Measurements from ENCODE around the gene ACTL7B.
A peak's percentile ranks its signal among the peaks of the same experiment; 100 is the strongest.
"Not testable (repeated sequence)": the region's sequence is repeated elsewhere in the genome, so short reads cannot be mapped to it uniquely, and the experiment has no call there.

The ACTL7B gene, protein sequence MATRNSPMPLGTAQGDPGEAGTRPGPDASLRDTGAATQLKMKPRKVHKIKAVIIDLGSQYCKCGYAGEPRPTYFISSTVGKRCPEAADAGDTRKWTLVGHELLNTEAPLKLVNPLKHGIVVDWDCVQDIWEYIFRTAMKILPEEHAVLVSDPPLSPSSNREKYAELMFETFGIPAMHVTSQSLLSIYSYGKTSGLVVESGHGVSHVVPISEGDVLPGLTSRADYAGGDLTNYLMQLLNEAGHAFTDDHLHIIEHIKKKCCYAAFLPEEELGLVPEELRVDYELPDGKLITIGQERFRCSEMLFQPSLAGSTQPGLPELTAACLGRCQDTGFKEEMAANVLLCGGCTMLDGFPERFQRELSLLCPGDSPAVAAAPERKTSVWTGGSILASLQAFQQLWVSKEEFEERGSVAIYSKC

DNA sequence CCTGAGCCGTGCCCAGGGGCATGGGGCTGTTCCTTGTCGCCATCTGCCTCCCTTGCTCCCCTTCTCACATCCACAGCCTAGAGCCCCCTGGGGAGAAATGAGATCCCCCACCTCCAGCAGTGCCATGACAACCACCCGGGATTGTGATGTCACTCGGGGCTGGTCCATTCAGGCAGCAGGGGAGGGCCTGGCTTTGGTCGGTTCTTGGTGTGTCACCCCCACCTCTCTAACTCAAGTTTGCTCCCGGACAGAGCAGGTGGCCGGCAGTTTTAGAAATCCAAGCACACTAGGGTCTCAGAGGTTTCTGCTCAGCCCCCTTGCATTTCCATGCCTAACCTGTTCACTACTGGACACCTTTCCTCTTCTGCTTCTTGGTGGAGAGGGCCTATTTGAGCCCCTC is at the start of gene ACTL7B:
TSS of gene ACTL7B (minus strand) at position 99 of the 400 bp plus-strand sequence. CDS start at position 43, 56 bp downstream.
- no peak for DNase-seq

DNA sequence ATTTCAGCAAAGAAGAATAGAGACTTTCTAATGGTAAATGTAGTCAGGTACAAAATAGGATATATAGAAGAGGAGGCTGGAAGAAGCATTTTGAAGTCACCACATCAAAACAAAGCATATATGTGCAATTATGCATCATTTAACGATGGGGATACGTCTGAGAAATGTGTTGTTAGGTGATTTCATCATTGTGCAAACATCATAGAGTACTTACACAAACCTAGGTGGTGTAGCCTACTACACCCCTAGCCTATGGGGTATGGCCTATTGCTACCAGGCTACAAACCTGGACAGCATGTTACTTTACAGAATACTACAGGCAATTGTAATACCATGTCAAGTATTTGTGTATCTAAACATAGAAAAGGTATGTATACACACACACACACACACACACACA is 49.7 kb upstream of the ACTL7B start:
- DNase-seq: no peak

DNA sequence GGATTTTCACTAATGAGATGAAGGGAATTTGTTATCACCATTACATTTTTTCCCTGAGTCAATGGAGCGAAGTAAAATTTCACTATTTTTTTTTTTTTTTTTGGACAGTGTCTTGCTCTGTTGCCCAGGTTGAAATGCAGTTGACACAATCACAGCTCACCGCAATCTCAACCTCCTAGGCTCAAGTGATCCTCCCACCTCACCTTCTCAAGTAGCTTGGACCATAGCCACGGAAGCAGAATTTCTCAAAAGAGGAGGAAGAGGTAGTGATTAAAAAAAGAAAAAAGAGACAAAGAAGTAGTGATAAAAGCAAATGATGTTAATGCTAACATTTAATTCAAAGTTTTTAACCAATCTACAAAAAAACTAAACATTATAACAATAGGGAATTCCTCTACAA is 48.4 kb upstream of the ACTL7B start:
- DNase-seq: no peak

DNA sequence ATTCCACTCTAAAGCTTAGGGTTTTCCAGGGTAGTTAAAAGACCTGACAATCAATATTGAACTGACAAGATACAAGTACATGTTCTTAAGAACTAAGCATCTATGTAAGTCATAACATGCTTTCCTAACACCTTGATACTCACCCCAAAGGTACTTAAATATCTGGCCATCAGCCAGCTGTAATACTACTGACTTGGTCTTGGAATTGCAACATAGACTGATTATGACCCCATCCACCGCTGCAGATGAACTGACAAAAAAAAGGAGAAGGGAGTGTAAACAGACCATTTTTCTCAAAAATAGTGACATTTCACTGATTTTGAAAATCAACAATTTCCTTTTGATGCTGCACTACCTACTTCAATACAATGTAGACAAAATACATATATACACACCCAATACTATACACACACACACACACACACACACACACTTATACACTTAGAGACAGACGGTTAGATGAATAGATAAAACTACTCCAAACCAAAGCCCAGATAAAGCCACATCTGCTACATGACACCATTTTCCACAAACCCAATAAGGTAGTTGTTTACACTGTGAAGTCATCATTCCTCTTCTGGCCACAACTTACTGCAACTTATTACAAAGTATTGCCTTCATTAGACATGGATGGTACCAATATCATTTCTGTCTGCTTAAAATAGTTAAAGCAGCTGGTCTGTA is 47.8 kb upstream of the ACTL7B start:
- DNase-seq: no peak

DNA sequence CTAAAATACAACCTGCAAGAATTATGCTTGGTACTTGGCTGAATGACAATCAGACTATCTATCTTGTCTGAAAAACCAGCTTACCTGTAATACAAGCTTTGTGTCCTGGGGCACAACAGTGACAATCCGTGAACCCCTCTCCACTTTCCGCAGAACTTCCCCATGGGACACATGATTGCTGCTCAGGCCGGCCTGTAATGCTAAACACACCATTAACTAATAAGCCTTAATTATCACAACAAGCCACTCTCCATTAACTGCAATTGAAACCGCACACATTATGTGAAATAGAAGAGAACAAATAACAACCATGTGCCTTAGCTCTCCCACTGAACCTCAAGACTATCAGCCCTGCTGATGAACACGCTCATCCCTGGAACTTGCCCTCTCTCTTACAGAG is 44.4 kb upstream of the ACTL7B start:
- DNase-seq: no peak

DNA sequence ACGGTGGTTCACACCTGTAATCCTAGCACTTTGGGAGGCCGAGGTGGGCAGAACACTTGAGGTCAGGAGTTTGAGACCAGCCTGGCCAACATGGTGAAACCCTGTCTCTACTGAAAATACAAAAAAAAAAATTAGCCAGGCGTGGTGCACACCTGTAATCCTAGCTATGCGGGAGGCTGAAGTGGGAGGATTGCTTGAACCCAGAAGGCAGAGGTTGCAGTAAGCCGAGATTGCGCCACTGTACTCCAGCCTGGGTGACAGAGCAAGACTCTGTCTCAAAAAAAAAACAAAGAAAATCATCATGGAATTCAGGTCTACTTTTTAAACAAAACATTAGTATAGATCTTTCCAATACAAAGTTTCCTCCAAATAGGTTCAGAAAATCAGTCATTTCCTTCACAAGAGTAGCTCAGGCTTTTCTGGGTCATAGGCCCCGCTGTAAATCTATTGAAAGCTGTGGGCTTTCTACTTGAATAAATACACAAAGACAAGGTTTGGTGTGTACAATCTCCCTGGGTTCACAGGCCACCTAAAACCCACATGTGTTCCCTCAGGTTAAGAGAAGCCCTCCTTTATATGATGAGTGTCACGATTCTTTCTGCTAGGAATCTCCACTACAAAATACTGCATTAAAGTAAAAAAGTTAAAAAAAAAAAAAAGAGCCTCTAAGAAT is 43.4 kb upstream of the ACTL7B start:
- not testable (repeated sequence) for DNase-seq

DNA sequence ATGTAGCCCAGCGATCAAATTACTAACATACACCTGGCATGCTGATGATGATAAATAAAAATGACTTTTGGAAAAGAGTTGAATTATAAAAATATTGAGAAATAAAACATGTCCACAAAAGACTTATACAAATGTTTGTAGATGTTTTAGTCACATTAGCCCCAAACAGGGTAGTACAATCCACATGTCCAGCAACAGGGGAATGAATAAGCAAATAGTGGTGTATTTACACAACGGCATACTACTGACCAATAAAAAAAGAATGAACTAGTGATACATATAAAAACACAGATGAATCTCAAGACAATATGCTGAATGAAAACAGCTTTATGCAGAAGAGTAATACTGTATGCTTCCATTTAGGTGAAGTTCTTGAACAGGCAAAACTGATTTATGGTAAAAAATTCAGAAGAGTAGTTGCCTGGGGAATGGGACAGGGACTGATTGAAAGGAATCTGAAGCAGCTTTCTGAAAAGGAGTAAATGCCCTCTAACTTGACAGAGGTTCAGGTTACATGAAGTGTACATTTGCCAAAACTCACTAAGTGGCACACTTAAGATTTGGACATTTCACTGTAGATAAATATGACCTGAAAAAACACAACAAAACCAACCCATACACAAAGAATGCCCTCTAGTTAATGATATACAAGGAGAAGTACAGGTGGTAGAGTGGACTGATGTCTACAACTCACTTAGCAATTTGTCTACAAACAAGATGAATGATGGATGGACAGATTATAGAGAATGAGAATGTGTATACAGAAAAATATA is 41.7 kb upstream of the ACTL7B start:
- DNase-seq: no peak

DNA sequence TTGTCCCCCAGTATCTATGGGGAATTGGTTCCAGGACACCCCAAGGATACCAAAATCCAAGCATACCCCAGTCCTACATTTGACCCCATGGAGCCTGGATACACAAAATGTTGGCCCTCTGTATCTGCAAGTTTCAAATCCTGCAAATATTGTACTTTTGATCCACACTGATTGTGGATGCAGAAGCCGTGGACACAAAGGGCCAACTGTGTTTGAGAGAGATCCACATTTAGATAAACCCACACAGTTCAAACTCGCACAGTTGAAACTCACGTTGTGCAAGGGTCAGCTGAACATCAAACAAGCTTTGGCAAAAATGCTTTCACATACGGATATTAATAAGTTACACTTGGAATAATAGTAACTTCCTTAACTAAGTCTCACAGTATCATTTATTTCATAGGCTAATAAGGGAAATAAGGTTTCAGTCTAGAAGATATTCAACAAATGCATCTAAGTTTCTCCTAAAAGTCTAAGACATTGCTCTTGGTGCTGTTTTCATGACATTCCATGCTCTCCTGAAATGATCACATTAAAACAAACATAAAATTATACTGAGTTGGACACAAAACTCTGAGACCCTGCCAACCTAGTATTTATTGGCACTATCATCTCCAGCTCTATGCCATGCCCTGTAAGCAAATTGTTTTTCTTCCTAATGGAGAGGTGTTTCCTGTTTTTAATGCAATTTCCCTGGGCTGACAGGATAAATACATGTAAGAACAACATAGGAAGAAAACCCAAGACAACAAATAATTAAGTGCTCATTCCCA is 38.6 kb upstream of the ACTL7B start:
- DNase-seq: no peak

DNA sequence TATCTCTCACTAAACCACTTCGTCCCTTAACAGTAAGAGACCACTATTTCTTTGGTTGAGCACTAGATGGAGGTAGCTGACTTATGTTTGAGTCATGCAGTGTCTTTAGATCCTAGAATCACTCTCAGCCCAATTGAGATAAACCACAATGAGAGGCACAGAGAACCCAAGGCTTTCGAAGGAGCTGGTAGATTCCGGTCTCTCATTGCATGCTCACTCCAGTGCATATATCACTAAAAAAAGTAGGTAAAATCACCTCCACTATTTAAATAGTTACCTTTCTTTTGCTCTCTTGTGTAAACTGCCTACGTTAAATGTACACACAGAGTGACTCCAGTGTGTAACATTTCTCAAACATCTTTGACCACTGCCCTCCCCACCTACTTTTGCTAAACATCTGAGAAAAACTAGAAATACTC is 33.9 kb upstream of the ACTL7B start:
- no peak for DNase-seq

DNA sequence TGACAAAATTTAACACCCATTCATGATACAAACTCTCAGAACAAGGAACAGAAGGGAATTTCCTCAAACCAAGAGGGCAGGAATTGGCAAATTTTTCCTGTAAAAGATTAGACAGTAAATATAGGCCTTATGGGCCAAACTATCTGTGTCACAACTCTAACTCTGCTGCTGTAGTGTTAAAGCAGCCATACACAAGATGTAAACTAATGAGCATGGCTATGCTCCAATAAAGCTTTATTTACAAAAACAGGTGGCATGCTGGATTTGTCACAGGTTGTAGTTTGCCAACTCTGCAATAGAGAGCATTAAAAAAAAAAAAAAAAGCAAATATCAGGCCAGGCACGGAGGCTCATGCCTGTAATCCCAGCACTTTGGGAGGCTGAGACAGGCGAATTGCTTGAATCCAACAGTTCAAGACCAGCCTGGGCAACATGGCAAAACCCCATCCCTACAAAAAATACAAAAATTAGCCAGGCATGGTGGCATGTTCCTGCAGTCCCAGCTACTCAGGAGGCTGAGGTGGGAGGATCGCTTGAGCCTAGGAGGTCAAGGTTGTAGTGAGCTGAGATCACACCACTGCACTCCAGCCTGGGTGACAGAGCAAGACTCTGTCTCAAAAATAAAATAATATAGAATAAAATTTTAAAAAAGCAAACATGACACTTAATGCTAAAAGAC is 30.9 kb upstream of the ACTL7B start:
- DNase-seq: not testable (repeated sequence)

DNA sequence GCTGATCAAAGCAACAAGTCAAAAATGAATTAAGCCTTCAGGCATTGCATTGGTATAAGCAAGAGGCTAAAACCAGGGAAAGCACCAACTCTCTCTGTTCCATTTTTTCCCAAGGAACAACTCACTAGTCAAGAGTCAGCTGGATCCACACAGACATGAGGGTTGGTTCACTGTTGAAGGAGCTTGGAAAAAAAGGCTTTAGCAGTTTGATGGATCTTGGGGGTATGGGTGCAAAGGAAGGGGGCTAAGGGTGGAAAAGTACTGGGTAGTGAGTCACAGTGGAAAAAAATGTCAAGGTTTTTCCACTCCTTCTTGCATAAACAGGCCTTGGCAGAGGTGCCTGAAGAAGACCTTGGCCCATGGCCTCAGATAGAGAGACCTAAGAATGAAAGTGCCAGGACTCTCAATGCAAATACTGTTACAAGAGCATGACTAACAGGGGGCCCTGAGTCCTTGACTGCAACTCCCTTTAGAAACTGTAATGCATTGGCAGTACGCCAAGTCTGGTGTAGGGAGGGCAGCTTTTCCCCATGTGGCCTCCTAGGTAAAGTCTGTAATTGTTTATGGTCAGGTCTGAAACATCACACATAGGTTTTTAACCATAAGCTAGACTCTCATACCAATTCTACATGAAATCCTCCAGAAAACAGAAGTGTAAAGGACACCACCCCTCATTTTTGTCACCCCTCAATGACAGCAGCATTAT is 30.0 kb upstream of the ACTL7B start:
- DNase-seq: peak; percentile 82

DNA sequence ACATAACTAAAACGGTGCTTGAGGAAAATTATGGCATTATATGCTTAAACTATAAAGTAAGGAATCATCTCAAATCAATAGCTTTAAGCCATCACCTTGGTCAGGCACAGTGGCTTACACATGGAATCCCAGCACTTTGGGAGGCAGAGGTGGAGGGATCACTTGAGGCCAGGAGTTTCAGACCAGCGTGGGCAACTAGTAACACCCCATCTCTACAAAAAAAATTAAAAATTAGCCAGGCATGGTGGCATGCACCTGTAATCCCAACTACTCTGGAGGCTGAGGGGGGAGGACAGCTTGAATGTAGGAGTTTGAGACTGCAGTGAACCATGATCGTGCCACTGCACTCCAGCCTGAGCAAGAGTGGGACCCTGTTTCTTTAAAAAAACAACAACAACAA is 28.9 kb upstream of the ACTL7B start:
- no peak for DNase-seq

DNA sequence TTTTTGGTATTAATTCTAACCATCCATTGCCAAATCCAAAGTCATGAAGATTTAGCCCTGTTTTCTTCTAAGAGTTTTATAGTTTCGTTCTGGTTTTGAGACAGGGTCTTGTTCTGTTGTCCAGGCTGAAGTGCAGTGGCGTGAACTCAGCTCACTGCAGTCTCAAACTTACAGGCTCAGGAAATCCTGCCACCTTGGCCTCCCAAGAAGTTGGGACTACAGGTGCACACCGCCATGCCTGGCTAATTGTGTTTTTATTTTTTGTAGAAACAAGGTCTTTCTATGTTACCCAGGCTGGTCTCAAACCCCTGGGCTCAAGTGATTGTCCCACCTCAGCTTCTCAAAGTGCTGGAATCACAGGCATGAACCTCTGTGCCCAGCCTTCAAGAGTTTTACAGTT is 27.3 kb upstream of the ACTL7B start:
- DNase-seq: no peak

DNA sequence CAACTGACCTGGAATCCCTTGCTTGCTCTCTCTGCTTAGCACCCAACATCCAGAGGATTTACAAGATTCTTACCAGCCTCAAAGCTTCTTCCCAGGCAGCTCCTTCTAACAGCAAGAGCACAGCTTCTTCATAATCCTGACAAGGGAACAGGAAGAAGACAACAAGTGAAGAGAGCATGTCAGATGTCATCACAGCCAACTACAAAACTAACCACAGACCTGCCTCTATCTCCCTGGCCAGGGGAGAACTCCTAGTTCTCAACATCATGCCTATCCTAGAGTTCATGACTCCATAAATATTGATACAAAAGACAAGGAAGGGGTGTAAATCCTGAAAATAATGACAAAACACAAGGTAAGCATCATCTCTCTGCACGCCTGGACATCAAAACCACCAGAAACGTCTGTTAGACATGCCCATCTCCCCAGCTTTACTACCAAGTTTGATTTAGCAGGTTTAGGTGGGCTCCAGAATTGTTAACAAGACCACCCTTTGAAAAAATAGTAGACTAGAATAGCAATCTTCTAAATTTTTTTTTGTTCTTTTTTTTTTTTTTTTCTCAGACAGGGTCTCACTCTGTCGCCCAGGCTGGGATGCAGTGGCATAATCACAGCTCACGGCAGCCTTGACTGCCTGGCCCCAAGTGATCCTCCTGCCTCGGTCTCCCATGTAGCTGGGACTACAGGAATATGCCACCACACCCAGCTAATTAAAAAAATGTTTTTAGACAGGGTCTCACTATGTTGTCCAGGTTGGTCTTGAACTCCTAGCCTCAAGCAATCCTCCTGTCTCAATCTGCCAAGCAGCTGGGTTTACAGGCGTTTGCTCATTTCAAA is 26.5 kb upstream of the ACTL7B start:
- no peak for DNase-seq

DNA sequence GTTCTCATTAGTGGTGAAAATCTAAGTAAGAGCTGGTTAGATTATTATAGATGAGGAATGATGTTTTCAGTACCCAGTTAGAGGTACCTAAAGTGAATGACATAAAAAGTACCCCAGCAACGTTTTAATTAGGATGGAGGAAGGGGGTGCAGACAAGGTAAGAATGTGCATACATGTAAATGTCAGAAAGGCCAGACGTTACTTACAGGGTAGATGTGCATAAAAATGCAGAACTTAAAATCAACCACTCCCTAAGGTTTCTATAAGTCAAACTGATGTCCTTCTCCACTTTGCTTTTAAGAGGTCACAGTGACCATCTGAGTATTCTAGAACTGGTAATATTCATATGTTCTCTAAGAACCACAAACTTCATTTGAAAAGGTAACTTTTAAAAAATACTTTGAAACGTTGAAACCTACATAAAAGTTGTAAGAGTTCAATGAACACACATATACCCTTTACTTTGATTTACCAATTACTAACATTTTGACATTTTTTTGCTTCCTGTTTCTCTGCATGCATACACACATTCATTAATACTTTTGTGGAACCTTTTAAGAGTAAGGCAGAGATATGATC is 25.0 kb upstream of the ACTL7B start:
- no peak for DNase-seq

DNA sequence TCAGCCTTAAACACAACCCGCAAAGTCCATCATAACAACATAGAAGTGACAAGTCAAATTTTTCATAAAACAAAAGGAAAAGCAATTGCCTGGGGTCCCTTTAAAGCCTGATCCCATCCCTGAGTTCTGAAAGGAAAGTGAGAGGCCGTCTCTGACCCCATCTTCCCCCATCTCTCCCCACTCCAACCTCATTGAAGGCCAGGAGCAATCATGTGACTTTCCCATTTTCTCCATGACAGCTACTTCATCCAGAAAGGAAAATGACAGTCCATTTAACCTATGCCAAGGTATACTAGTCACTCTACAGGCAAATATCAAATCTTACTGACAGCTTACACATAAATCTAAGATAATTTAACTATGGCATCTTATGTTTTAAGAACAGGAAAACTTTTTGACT is 21.7 kb upstream of the ACTL7B start:
- no peak for DNase-seq

DNA sequence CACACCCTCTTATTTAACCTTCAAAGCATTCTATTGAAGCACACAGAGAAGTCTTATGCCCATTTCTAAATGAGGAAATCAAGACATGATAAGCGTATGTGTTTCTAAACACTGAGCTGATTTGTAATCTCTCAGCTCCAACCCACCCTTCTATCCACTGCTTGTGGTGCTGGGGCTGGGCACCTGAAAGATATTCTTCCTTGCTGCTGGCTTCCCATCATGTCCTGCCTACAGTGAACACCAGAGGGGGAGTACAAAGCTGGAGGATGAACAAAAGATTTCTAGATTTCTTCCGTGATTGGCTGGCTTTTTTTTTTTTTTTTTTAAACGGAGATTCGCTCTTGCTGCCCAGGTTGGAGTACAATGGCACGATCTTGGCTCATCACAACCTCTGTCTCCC is 20.6 kb upstream of the ACTL7B start:
- DNase-seq: no peak

DNA sequence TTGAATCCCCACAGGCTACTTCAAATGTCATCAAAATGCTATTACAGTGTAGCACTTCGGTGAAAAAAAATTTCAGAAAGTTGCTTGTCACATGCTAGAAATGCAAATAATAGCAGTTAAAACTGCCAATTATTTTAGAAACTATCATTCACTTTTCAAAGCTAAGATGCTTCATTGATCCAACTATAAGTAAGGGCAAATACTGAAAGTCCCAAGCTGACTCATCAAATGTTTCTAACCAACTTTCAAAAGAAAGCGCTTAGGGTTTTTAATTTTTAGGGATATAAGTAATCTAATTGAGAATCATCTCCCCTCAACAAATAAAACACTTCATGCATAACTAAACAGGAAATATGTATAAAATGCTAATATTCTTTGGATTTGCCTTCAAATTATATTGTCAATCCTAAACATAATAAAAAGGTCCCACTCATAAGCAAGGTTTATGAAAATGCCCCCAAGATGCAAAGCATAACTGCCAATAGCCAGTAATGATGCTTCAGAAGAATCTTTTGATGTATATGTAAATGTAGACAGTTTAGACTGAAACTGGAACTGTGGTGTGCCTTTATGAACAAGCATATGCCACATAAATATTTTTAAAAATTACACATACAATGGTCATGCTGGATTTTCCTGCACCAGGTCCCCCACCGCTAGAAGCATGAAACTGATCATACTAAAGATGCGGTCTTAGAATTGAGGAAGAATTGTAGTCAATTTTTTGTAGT is 18.4 kb upstream of the ACTL7B start:
- no peak for DNase-seq
